ENCODE results near the gene FGB.

Gene FGB

DNA sequence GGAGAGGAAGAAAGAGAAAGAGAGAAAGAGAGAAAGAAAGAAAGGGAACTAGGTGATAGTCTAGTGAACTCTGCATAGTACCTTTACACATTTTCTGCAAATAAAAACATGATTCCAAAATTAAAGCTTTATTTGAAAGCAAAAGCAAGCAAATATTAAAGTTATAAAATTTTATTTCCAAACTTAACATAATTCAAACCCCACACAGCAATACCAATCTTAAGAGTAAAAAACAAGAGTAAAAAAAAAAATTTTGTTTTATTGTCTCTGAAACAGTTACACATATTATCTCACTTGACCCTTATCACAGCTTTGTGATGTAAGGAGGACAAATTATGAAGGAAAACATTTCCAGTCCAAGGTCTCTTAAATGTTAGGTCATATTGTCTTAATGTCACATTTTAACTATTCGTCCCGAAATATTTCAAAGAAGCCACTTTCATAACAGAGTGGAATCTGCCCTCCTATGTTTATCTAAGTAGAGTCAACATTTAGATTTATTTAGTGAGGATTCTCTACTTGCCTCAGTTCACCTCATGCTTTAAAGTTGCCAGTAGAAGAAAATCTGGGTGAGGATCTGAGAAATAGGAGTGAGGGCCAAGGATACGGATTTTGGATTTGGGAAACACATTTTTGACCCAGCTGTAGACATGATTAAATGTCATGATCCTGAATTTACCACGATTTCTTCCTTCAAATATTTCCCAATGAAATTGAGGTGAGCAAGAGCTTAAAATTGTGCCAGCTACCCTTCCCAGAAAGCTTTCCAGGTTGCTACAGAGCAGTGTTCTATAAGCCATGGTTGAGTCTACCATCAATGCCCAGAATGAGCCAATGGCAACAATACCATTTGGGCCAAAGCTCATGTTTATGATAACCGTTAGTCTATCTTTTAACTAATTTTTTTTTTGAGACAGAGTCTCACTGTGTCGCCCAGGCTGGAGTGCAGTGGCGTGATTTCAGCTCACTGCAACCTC is 35.3 kb downstream of the FGB start:
- H3K9me3 Mint-ChIP-seq: no peaks in the 10 kb centered on the region
- H3K27me3 Mint-ChIP-seq: peaks cover 22% of the 10 kb centered on the region

GRCh38 chr4:154602404-154603020 is 39.7 kb downstream of the FGB start:
- no peaks in the 10 kb centered on the region for H3K4me1 Mint-ChIP-seq (ENCODE audit: low read depth)
- no peak overlapping the region for H3K27ac Mint-ChIP-seq
- H3K4me3 Mint-ChIP-seq: no peak overlapping the region

More for the DNA sequence above, 35.3 kb downstream of the FGB start:
- no peaks in the 10 kb centered on the region for H3K36me3 Mint-ChIP-seq (ENCODE audit: low read depth)
- no peaks in the 10 kb centered on the region for H3K4me1 Mint-ChIP-seq (ENCODE audit: low read depth)
- no peak overlapping the region for H3K27ac Mint-ChIP-seq
- H3K4me3 Mint-ChIP-seq: no peak overlapping the region

DNA sequence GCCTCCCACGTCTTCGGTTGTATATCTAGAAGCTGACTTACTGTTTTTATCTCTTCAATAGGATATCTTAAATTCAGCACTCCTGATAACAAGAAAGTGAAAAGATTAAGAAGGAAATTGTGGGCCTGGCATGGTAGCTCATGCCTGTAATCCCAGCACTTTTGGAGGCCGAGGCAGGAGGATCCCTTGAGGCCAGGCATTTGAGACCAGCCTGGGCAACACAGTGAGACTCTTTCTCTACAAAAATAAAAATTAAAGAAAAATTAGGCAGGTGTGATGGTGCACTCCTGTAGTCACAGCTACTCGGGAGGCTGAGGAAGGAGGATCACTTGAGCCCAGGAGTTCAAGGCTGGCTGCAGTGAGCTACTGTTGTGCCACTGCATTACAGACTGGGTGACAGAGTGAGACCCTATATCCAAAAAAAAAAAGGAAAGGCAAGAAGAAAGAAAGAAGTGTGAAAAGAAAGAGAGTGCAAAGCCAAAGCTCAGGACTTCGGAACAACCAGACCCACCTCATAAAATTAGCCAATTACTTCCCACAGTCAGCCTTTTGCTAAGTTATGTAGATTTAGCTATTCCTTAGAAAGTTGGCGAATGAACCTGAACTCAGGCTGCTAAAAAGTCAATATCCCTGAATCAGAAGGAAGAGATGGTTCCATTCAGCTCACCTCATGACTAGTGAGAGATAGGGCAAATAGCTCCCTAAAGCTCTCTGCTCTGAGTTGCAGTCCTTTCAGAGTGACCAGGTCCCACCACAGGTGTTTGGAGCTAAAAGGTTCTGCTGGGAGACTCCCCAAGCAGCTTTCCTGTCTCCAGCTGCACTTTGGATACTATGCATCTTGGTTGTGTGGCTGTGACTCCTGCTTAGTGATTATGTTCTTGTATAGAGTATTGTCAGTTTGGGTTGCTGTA is 40.5 kb downstream of the FGB start:
- no peaks in the 10 kb centered on the region for H3K36me3 Mint-ChIP-seq (ENCODE audit: low read depth)
- peaks cover 32% of the 10 kb centered on the region for H3K27me3 Mint-ChIP-seq
- H3K4me3 Mint-ChIP-seq: no peak overlapping the region
- no peak overlapping the region for H3K27ac Mint-ChIP-seq
- no peaks in the 10 kb centered on the region for H3K4me1 Mint-ChIP-seq (ENCODE audit: low read depth)
- H3K9me3 Mint-ChIP-seq: no peaks in the 10 kb centered on the region

More at GRCh38 chr4:154602404-154603020, 39.7 kb downstream of the FGB start:
- Mint-ChIP-seq H3K36me3 (ENCODE audit: low read depth) (no peaks in the 10 kb centered on the region), H3K9me3 (no peaks in the 10 kb centered on the region), H3K27me3 (peaks cover 31% of the 10 kb centered on the region)

GRCh38 chr4:154604696-154605200 is 41.9 kb downstream of the FGB start:
- Mint-ChIP-seq H3K36me3 (ENCODE audit: low read depth) (no peaks in the 10 kb centered on the region), H3K9me3 (no peaks in the 10 kb centered on the region), H3K27ac (no peak overlapping the region), H3K4me1 (ENCODE audit: low read depth) (no peaks in the 10 kb centered on the region), H3K4me3 (no peak overlapping the region), H3K27me3 (peaks cover 41% of the 10 kb centered on the region)

DNA sequence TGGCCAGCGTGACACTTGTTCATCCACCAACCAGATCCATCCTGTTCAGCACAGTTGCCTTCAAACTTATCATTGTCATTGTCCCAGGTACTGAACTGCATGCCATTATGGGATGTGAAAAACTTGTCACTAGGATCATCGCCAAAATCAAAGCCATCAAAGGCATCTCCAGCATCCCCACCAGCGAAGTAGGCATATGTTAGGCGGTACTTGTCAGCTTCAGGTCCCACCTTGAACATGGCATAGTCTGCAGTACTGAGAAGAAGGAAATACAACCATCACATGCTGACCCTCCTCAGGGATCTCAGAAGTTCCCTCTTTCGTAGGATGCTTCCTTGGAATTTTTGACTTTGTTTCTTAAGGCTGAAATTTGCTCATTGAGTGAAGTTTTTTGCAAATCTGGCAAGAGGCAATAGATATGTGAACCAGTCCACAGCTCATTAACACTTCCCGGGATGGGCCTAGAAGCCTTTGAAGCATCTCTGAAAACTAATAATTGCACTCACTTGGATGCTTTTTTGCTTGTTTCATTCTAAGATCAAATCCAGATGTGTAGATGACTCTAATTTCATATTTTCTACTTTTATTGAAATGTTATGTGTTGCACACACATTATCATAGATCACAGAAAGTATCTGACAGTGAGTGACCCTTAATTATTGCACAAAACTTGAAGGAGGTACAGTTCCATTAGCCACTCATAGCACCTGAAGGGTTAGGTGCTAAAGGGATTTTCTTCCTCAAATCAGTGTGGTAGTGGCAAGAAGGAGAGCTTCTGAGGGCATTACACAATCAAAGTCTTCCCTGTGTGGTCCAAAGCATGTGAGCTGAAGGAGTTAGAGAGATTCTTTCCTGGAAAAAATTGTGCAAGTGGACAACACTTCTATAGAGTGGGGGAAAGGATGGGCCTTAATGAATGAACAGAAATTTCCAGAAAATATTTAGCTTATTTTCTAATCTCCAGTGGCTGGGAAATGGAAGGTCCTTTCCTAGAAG is 44.2 kb downstream of the FGB start:
- peaks cover 36% of the 10 kb centered on the region for H3K27me3 Mint-ChIP-seq
- H3K27ac Mint-ChIP-seq: no peak overlapping the region
- no peaks in the 10 kb centered on the region for H3K9me3 Mint-ChIP-seq
- no peaks in the 10 kb centered on the region for H3K4me1 Mint-ChIP-seq (ENCODE audit: low read depth)
- no peak overlapping the region for H3K4me3 Mint-ChIP-seq
- no peaks in the 10 kb centered on the region for H3K36me3 Mint-ChIP-seq (ENCODE audit: low read depth)

- H3K4me3 Mint-ChIP-seq: no peak overlapping the region
- no peaks in the 10 kb centered on the region for H3K4me1 Mint-ChIP-seq (ENCODE audit: low read depth)
- no peaks in the 10 kb centered on the region for H3K36me3 Mint-ChIP-seq (ENCODE audit: low read depth)
- no peak overlapping the region for H3K27ac Mint-ChIP-seq
- H3K27me3 Mint-ChIP-seq: peaks cover 32% of the 10 kb centered on the region
- no peaks in the 10 kb centered on the region for H3K9me3 Mint-ChIP-seq
Observed at GRCh38 chr4:154608361-154609252, 45.8 kb downstream of the FGB start.

DNA sequence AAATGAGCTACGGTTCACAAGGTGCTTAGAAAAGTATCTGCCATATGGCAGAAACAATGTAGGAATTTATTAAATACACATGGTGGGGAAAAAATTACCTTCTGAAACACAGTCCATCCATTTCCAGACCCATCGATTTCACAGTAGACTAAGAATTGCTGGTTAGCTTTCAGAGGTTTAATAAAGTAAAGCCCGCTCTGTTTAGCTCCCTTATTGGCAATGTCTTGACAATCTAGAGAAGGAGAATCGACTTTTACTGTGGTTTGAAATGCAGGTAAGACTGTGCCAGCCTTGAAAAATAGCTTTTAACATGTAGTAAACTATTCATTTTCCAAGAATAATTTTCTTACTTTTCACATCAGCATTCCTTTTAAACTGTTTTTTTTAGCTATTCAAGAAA is 46.7 kb downstream of the FGB start:
- H3K36me3 Mint-ChIP-seq (ENCODE audit: low read depth): no peaks in the 10 kb centered on the region
- H3K4me3 Mint-ChIP-seq: no peak overlapping the region
- peaks cover 35% of the 10 kb centered on the region for H3K27me3 Mint-ChIP-seq
- no peaks in the 10 kb centered on the region for H3K9me3 Mint-ChIP-seq
- no peaks in the 10 kb centered on the region for H3K4me1 Mint-ChIP-seq (ENCODE audit: low read depth)
- H3K27ac Mint-ChIP-seq: no peak overlapping the region

DNA sequence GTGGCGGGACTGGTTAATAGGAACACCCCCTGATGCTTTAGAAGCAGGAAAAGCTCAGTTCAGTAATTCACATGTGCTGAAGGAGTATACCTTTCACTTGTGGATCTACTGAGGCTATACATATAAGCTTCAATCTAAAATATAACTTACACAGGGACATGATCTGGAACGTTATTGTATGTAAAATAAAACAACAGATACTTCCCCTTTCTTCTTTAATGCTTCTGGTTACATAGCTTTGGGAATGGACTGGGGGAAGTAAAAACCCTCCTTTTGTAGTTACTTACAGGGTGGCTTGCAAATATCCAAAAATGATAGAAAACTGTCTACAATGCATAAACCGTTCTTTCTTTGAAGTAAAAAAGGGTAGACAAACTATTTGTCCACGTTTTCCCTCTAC is 47.8 kb downstream of the FGB start:
- H3K4me3 Mint-ChIP-seq: no peak overlapping the region
- no peaks in the 10 kb centered on the region for H3K36me3 Mint-ChIP-seq (ENCODE audit: low read depth)
- H3K27me3 Mint-ChIP-seq: peaks cover 35% of the 10 kb centered on the region
- no peaks in the 10 kb centered on the region for H3K9me3 Mint-ChIP-seq
- H3K4me1 Mint-ChIP-seq (ENCODE audit: low read depth): no peaks in the 10 kb centered on the region
- H3K27ac Mint-ChIP-seq: no peak overlapping the region

GRCh38 chr4:154611833-154612232 is 49.0 kb downstream of the FGB start:
- H3K36me3 Mint-ChIP-seq (ENCODE audit: low read depth): no peaks in the 10 kb centered on the region

GRCh38 chr4:154612472-154613414 is 49.9 kb downstream of the FGB start, which contains the start of gene FGG:
Gene FGG, minus strand, starts transcription at chr4:154612656. Its CDS starts 47 bp downstream, at chr4:154612609.
- Mint-ChIP-seq H3K4me3 (no peak within 1 kb of the TSS), H3K27ac (no peak within 1 kb of the TSS), H3K36me3 (ENCODE audit: low read depth) (no peaks in the 10 kb centered on the region), H3K27me3 (peaks cover 25% of the 10 kb centered on the region), H3K4me1 (ENCODE audit: low read depth) (peaks cover 8% of the 10 kb centered on the region), H3K9me3 (no peaks in the 10 kb centered on the region)

More at GRCh38 chr4:154611833-154612232, 49.0 kb downstream of the FGB start:
- H3K4me3 Mint-ChIP-seq: no peak overlapping the region
- H3K27ac Mint-ChIP-seq: no peak overlapping the region
- peaks cover 31% of the 10 kb centered on the region for H3K27me3 Mint-ChIP-seq
- no peaks in the 10 kb centered on the region for H3K9me3 Mint-ChIP-seq
- peaks cover 6% of the 10 kb centered on the region for H3K4me1 Mint-ChIP-seq (ENCODE audit: low read depth)

DNA sequence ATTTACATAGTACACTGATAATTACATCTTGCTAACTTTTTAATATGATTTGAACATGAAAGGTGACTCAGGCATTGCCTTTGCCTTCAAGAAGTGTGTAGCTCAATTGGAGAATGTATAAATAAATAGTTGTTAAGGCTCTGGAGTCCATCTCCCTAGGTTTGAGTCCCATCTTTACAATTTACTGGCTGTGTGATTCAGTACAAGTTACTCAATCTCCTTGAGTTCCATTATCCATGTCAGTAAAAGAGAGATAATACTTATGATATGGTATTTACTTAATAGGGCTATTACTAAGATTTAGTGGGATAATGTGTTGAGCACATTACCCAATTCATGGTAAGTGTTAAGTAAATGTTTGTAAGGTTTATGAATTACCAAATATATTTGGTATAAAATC is 51.5 kb downstream of the FGB start:
- H3K36me3 Mint-ChIP-seq (ENCODE audit: low read depth): no peaks in the 10 kb centered on the region
- H3K27ac Mint-ChIP-seq: no peak overlapping the region
- H3K4me1 Mint-ChIP-seq (ENCODE audit: low read depth): peaks cover 8% of the 10 kb centered on the region
- H3K9me3 Mint-ChIP-seq: no peaks in the 10 kb centered on the region
- H3K4me3 Mint-ChIP-seq: no peak overlapping the region
- H3K27me3 Mint-ChIP-seq: peaks cover 16% of the 10 kb centered on the region

DNA sequence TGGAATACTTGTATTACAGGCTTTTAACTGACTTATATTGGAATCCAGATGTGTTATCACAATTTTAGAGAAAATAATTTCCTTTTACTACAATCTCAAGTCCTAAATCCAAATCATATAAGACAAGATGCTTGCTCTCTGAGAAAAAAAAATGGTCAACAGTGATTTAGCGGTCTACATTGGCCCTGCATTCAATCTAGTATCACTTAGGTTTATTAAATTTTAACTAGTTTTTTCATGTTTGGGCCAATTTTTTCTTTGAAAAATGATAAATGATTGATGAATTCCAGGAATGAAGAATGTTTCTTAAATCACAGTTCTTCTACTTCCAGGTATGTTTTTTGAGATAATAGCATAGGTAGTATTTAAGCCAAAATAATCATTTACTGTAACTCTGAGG is 52.4 kb downstream of the FGB start:
- H3K27ac Mint-ChIP-seq: no peak overlapping the region
- H3K4me1 Mint-ChIP-seq (ENCODE audit: low read depth): peaks cover 8% of the 10 kb centered on the region
- no peaks in the 10 kb centered on the region for H3K9me3 Mint-ChIP-seq
- H3K36me3 Mint-ChIP-seq (ENCODE audit: low read depth): no peaks in the 10 kb centered on the region
- H3K27me3 Mint-ChIP-seq: peaks cover 15% of the 10 kb centered on the region
- H3K4me3 Mint-ChIP-seq: no peak overlapping the region

Measured in stimulated activated naive CD8-positive, alpha-beta T cell treated with anti-CD3 and anti-CD28 coated beads, Interleukin-15, Interleukin-2, amounts not matched to agents 100 ng/mL and 50 ng/mL, for 24 hours (primary cell).